IPS-NIHi7 (cell line): ENCODE data around the gene PLK1.

Source experiments
- DNase-seq: peaks from one replicate; pipeline ENCODE4 v3.0.0; 2012; ENCODE audit warnings: mixed read lengths; ENCODE audit errors: extremely low spot score

The PLK1 gene

GRCh38 chr16:23679986-23680336 lies 1.3 kb downstream of the PLK1 start:
- no peak for DNase-seq

- DNase-seq = no peak
Observed at GRCh38 chr16:23682181-23682580, 3.5 kb downstream of the PLK1 start.

- no peak for DNase-seq
Observed at GRCh38 chr16:23683487-23683886, 4.8 kb downstream of the PLK1 start.

GRCh38 chr16:23687034-23687808 lies 8.5 kb downstream of the PLK1 start:
- no peak for DNase-seq

GRCh38 chr16:23689442-23690187 lies 10.9 kb downstream of the PLK1 start:
- no peak for DNase-seq

GRCh38 chr16:23690771-23691482 lies 12.2 kb downstream of the PLK1 start:
- no peak for DNase-seq

GRCh38 chr16:23691483-23692189 lies 12.9 kb downstream of the PLK1 start:
- no peak for DNase-seq

GRCh38 chr16:23692190-23692837 lies 13.6 kb downstream of the PLK1 start:
- DNase-seq = no peak

GRCh38 chr16:23694265-23694643 lies 15.6 kb downstream of the PLK1 start:
- DNase-seq = no peak

- peak; percentile 89 for DNase-seq
Observed at GRCh38 chr16:23694644-23695373, 16.1 kb downstream of the PLK1 start.

GRCh38 chr16:23695756-23696155 lies 17.1 kb downstream of the PLK1 start:
- no peak for DNase-seq

- no peak for DNase-seq
Observed at GRCh38 chr16:23699100-23699499, 20.4 kb downstream of the PLK1 start.

GRCh38 chr16:23700093-23700492 lies 21.4 kb downstream of the PLK1 start:
- DNase-seq = no peak

GRCh38 chr16:23700509-23700908 lies 21.8 kb downstream of the PLK1 start:
- DNase-seq = peak; percentile 64

- no peak for DNase-seq
Observed at GRCh38 chr16:23701045-23701444, 22.4 kb downstream of the PLK1 start.

- DNase-seq = no peak
Observed at GRCh38 chr16:23702951-23703350, 24.3 kb downstream of the PLK1 start.

- DNase-seq = no peak
Observed at GRCh38 chr16:23704772-23705516, 26.3 kb downstream of the PLK1 start.

GRCh38 chr16:23705517-23705902 lies 26.8 kb downstream of the PLK1 start:
- no peak for DNase-seq

- no peak for DNase-seq
Observed at GRCh38 chr16:23706439-23706838, 27.8 kb downstream of the PLK1 start.

- DNase-seq = no peak
Observed at GRCh38 chr16:23709536-23709935, 30.8 kb downstream of the PLK1 start.
